ENCODE data around the gene ACKR3. TPM values are rescaled to one million over a fixed set of nuclear protein-coding genes. Genes with fewer than 3 reads are reported as not detected.

ACKR3 gene
- total and polyA plus RNA-seq, 9 donors = 4.6 to 22.7 (median 7.9) TPM

GRCh38 chr2:236531195-236531594, 38.4 kb upstream of the ACKR3 start:
- no peaks in the 10 kb centered on the region for H3K27me3 ChIP-seq
- intact Hi-C loops (cut with DNase I) = no loop called here
- TF ChIP-seq CTCF (IDR thresholded peaks at IDR 0.05) (no peak), EP300 (IDR thresholded peaks at IDR 0.05) (no peak), POLR2A (IDR thresholded peaks at IDR 0.05) (no peak)
- no peak for DNase-seq
- 93 to 96% (median 96%) methylated on average over 7 of the region's 7 CpGs for WGBS, 3 donors
- no peaks in the 10 kb centered on the region for H3K4me1 ChIP-seq (ENCODE audit: insufficient read depth)
- no peak overlapping the region for H3K27ac ChIP-seq
- no peak overlapping the region for H3K4me3 ChIP-seq
- no peaks in the 10 kb centered on the region for H3K36me3 ChIP-seq
- no peaks in the 10 kb centered on the region for H3K9me3 ChIP-seq

- Histone ChIP-seq H3K9me3 (no peaks in the 10 kb centered on the region), H3K27ac (no peak overlapping the region), H3K27me3 (no peaks in the 10 kb centered on the region), H3K4me1 (ENCODE audit: insufficient read depth) (peaks cover under 1% of the 10 kb centered on the region), H3K4me3 (no peak overlapping the region), H3K36me3 (no peaks in the 10 kb centered on the region)
- WGBS, 3 donors = 94 to 95% (median 94%) methylated on average over 1 of the region's 1 CpG
- TF ChIP-seq EP300 (IDR thresholded peaks at IDR 0.05) = no peak
- no peak for TF ChIP-seq POLR2A (IDR thresholded peaks at IDR 0.05)
- TF ChIP-seq CTCF (IDR thresholded peaks at IDR 0.05) = no peak
- intact Hi-C loops (cut with DNase I) = no loop called here
- DNase-seq = no peak
Measured at GRCh38 chr2:236531996-236532395, 37.6 kb upstream of the ACKR3 start.

GRCh38 chr2:236533343-236533742, 36.3 kb upstream of the ACKR3 start:
- peaks cover 3% of the 10 kb centered on the region for H3K4me1 ChIP-seq (ENCODE audit: insufficient read depth)
- DNase-seq = no peak
- no peak overlapping the region for H3K4me3 ChIP-seq
- no peak overlapping the region for H3K27ac ChIP-seq
- H3K9me3 ChIP-seq = no peaks in the 10 kb centered on the region
- no peaks in the 10 kb centered on the region for H3K27me3 ChIP-seq
- no peak for TF ChIP-seq CTCF (IDR thresholded peaks at IDR 0.05)
- intact Hi-C loops (cut with DNase I) = no loop called here
- whole genome bisulfite sequencing, 3 donors = 87 to 93% (median 89%) methylated on average over 4 of the region's 4 CpGs
- no peaks in the 10 kb centered on the region for H3K36me3 ChIP-seq

GRCh38 chr2:236535024-236535423, 34.6 kb upstream of the ACKR3 start:
- H3K36me3 ChIP-seq = no peaks in the 10 kb centered on the region
- TF ChIP-seq CTCF (IDR thresholded peaks at IDR 0.05) (no peak), POLR2A (IDR thresholded peaks at IDR 0.05) (no peak), EP300 (IDR thresholded peaks at IDR 0.05) (no peak)
- 52 to 64% (median 62%) methylated on average over 5 of the region's 5 CpGs for WGBS, 3 donors
- no peak for DNase-seq
- peaks cover 4% of the 10 kb centered on the region for H3K4me1 ChIP-seq (ENCODE audit: insufficient read depth)
- no peak overlapping the region for H3K4me3 ChIP-seq
- intact Hi-C loops (cut with DNase I) = no loop called here
- H3K27me3 ChIP-seq = no peaks in the 10 kb centered on the region
- no peaks in the 10 kb centered on the region for H3K9me3 ChIP-seq
- H3K27ac ChIP-seq = no peak overlapping the region

All from ovary (tissue), 9 donors.